ENCODE results near the gene TMEM126A.

DNA sequence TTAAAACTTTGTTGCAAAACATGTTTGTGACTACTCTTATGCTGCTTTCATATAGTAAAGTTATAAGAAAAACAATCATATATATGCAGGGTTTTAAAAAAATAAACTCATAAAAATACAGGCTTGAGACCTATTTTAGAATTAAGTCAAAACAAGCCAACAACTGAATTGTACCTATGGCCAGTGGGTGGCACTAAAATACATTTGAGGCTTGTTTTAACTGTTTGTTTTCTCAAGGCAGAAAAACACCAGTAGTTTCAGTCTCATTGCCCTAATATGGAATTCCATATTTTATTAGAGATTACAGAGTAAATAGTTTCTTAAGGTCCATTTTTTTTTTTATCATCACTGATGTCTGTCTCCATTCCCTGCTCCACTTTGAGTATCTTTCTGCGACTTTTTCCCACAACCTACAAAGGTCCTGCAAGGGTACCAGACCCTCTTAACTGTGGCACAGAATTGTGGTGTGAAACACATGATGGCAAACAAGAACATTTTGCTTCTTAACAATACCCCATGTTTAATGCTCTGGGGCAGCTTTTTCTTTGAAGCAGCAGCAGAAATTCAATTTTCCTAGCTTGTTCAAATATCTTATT lies 46.7 kb downstream of the TMEM126A start:
- no peak for TF ChIP-seq REST (IDR thresholded peaks at IDR 0.05)
- TF ChIP-seq, protein P1, sequence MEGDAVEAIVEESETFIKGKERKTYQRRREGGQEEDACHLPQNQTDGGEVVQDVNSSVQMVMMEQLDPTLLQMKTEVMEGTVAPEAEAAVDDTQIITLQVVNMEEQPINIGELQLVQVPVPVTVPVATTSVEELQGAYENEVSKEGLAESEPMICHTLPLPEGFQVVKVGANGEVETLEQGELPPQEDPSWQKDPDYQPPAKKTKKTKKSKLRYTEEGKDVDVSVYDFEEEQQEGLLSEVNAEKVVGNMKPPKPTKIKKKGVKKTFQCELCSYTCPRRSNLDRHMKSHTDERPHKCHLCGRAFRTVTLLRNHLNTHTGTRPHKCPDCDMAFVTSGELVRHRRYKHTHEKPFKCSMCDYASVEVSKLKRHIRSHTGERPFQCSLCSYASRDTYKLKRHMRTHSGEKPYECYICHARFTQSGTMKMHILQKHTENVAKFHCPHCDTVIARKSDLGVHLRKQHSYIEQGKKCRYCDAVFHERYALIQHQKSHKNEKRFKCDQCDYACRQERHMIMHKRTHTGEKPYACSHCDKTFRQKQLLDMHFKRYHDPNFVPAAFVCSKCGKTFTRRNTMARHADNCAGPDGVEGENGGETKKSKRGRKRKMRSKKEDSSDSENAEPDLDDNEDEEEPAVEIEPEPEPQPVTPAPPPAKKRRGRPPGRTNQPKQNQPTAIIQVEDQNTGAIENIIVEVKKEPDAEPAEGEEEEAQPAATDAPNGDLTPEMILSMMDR (IDR thresholded peaks at IDR 0.05; ENCODE audit: low read depth, low read length, missing input control) = peak; percentile 44
- no peak for TF ChIP-seq YY1 (IDR thresholded peaks at IDR 0.05)

Measured in liver (tissue), 2 donors.